Astrocyte of the spinal cord (primary cell): ENCODE measurements around the gene ELF2.

Experiments
- DNase-seq: peaks from one replicate; pipeline ENCODE4 v3.0.0; 2011; ENCODE audit warnings: low read depth, low spot score
- H3K4me3 ChIP-seq: 2 replicates; pipeline ENCODE4 v1.5.1; 2011; ENCODE audit warnings: low read depth, mild to moderate bottlenecking, low read length, moderate library complexity
- in situ Hi-C: cut with HindIII; loops from 2 replicates; pipeline ENCODE4 v1.10.0; 2017; ENCODE audit warnings: low sequenced_read_pairs
- TF ChIP-seq, protein P1 (sequence below): IDR thresholded peaks from 2 replicates; pipeline ENCODE4 v1.5.1; 2012; ENCODE audit warnings: low read depth, mild to moderate bottlenecking, low read length, inconsistent platforms

The ELF2 gene

DNA sequence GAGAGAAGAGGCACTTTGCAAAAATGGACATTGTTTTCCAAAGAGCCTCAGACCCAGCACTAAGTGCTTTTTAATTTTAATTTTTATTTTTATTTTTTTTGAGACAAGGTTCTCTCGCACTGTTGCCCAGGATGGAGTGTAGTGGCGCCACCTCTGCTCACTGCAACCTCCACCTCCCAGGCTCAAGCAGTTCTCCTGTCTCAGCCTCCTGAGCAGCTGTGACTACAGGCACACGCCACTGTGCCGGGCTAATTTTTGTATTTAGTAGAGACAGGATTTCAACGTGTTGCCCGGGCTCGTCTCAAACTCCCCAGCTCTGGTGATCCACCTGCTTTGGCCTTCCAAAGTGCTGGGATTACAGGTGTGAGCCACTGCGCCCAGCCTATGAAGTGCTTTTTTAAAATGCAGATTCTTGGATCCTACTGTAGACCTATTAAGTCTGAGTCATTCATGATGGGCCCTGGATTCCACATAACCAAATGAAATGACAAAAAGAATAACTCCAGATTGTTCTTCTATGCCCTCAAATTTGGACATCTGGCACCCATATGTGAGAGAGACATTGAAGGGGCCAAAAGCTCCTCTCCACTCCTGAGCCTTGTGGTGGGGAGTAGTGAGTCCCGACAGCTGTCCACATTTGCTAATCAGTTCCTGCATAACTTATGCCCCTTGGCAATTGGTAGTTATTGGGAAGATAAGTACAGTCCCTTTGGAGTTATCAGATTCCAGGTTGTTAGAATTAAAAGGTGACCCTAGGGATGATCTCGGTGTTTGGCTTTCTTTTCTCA lies 157.9 kb downstream of the ELF2 start:
- TF ChIP-seq, protein P1, sequence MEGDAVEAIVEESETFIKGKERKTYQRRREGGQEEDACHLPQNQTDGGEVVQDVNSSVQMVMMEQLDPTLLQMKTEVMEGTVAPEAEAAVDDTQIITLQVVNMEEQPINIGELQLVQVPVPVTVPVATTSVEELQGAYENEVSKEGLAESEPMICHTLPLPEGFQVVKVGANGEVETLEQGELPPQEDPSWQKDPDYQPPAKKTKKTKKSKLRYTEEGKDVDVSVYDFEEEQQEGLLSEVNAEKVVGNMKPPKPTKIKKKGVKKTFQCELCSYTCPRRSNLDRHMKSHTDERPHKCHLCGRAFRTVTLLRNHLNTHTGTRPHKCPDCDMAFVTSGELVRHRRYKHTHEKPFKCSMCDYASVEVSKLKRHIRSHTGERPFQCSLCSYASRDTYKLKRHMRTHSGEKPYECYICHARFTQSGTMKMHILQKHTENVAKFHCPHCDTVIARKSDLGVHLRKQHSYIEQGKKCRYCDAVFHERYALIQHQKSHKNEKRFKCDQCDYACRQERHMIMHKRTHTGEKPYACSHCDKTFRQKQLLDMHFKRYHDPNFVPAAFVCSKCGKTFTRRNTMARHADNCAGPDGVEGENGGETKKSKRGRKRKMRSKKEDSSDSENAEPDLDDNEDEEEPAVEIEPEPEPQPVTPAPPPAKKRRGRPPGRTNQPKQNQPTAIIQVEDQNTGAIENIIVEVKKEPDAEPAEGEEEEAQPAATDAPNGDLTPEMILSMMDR: no peak
- peak; percentile 44 for DNase-seq
- in situ Hi-C loops: no loop called here
- no peak overlapping the region for H3K4me3 ChIP-seq

DNA sequence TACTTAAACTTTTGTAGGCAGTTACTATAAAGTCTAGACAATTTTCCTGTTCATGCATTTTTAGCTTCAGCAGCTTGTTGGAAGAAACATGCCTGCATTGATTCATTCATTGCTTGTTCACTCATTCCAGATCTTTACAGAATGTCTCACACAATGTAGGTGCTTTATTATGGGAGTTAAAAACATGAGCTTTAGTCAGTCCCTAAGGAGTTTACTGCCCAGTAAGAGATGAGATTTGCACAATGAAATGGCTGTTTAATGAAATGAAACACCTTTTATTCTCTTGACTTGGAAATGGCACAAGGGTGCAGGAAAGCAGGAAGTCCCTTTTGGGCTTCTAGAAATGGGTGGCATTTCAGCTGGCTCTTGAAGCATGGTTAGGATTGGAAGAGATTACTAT lies 158.5 kb downstream of the ELF2 start:
- no peak overlapping the region for H3K4me3 ChIP-seq
- in situ Hi-C loops: no loop called here
- DNase-seq: no peak
- TF ChIP-seq, protein P1: no peak

DNA sequence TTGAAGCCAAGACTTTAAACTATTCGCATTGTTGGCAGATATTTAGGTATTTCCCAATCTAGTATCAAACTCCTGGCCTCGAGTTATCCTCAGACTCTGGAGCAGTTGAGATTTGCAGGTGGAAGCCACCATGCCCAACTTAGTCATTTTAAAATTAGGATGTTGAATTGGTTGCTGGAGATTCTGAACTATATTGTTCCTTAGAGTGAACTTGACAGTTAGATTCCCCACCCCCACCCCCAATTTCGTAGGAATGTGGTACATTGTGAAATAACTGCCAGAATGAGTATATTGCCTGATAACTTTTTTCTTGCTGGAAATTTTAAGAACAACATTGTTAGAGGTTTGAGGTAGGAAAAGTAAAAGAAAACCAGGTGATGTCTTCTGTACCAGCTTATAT lies 159.2 kb downstream of the ELF2 start:
- DNase-seq: no peak
- TF ChIP-seq, protein P1: no peak
- H3K4me3 ChIP-seq: no peak overlapping the region
- in situ Hi-C loops: no loop called here

DNA sequence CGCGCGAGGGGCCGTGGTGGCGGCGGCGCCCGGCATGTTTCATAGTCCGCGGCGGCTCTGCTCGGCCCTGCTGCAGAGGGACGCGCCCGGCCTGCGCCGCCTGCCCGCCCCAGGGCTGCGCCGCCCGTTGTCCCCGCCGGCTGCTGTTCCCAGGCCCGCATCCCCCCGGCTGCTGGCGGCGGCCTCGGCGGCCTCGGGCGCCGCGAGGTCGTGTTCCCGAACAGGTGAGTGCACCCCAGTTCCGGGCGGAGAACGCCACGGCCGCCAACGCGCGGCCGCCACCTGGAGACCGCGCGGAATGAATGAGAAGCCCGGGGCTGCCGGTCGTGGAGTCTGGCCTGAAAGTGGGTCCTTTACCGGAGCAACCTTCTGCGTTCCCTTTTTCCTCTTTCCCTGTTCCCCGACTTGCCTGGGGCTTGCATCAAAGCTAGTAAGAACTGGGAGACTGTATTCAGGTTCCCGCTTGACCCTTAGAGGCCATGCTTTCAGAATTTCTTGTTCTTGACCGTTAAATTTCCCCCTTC lies 161.0 kb downstream of the ELF2 start:
- peak; percentile 41 for DNase-seq
- H3K4me3 ChIP-seq: peak overlapping the region; percentile 79
- in situ Hi-C loops: no loop called here
- TF ChIP-seq, protein P1: no peak

DNA sequence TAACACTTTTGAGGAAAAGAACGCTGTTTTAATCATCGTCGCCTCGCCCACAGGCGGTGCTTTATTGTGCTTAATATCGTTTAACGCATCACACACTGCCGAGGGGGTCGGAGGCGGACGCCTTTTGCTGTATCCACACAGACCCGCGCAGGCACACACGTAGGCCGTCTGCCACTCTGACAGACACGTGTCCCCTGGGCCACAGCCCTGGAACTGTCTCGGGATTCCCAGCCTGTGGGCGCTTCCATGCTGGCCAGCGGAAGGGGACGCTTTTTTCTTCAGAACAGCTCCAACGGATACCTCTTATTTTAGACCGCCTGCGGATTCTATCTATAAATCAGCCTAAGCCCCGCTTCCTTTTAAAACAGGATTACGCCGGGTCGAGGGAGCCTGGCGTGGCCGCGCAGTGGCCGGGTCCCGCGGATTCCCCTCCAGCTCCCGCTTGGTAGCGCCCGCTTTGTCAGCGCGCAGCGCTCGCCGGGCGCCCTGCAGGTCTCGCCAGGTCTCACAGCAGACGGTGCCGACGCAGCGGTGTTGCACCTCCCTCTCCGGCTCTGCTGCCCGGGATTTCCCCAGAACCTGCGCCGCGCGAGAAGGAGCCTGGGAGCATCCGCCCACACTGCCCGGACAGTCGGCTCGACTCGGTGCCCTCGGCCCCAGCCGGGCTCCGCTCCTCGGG lies 161.6 kb downstream of the ELF2 start, which contains the start of gene NOCT:
NOCT (plus strand) TSS at position 513 of the 679 bp plus-strand sequence. CDS start 201 bp downstream, outside the sequence.
- in situ Hi-C loops: no loop called here
- TF ChIP-seq, protein P1: peak; percentile 5
- H3K4me3 ChIP-seq: peak within 1 kb of the TSS; percentile 79
- DNase-seq: peak; percentile 93

DNA sequence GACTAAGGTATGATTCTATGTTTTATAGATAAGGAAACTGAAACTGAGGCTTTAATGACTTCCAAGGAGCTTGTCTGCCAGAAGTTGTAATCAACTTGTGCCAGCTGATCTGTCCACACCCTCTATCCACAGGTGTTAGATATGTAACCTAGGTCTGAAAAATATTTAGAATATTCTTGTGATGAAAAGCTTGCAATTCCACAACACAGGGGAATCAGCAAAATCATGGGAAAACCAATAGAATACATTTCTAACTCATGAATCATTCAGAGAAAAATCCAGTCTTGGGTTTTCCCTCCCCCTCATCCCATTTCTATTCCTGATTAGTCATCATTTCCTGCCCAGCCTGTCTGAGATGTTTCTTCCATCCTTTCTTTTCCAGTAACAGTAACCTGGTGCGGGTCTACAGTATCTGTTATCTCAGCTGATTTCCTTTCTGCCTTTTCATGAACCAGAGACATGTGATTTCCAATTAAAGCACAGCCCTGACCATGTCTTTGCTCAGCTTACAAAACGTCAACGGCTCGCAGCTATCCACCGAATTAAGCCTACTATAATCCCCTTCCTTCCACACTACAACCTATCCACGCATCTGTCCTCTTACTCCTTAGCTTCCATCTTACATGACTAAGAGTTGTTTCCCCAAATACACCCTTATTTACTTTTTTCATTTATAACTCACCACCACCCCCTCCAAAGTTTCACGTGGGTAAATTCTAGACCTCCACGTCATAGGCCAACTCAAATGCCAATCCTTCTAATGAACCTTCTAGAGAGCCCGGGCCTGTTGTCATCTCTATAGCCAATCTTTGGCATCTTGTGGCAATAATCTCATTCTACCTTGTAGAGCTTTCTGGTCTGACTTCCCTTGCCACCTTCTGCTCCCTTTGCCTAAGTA lies 162.4 kb downstream of the ELF2 start:
- TF ChIP-seq, protein P1: no peak
- peak overlapping the region; percentile 79 for H3K4me3 ChIP-seq
- peak; percentile 94 for DNase-seq
- in situ Hi-C loops: no loop called here
